Mammary epithelial cell (primary cell): Measurements from ENCODE around the gene CRYM.

Experiments
- CTCF ChIP-seq, 2 donors: IDR thresholded peaks in 1 of 2; conservative IDR thresholded peaks in 1 of 2; 2 replicates each; pipeline ENCODE4 v1.5.1; 2011 to 2012; ENCODE audit warnings: inconsistent platforms in 2 of 2, low read length in 2 of 2, mild to moderate bottlenecking in 2 of 2, control low read depth in 1 of 2, low read depth in 1 of 2; ENCODE audit not compliant: insufficient read depth in 1 of 2; ENCODE audit errors: extremely low read depth in 1 of 2
- EZH2 ChIP-seq: IDR thresholded peaks from 2 replicates; pipeline ENCODE4 v1.6.1; 2012; ENCODE audit warnings: low read length, inconsistent platforms, borderline replicate concordance

DNA sequence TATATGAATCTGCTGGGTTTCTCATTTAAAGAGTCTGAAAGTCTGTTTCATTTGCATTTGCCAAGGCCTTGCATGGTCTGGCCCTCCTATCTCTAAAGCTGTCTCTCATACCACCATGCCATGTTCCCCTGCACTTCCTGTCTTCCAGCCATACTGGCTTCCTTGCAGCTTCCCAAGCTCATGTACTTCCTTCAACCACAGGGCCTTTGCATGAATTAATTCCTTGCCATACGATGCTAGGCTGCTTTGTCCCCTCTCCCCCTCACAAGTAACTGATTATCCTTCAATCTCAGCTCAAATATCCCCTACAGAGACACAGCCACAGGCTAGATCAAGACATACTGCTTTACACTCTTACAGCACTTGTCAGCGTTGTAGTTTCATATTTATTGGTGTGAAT is 5.8 kb downstream of the CRYM start:
- TF ChIP-seq CTCF (conservative IDR thresholded peaks at IDR 0.05 in 1 of 2, IDR thresholded peaks at IDR 0.05 in 1 of 2; ENCODE audit: extremely low read depth in 1 of 2, insufficient read depth in 1 of 2, low read depth in 1 of 2, low read length in 2 of 2) = no peak
- TF ChIP-seq EZH2 = no peak
